Activated gamma-delta T cell treated with Interleukin-2 at 50 U/mL for 16 hours (primary cell): ENCODE measurements around the gene CD209.

Source experiments
- DNase-seq: peaks from one replicate; pipeline ENCODE4 v3.0.0-alpha.2; 2020

Gene CD209

DNA sequence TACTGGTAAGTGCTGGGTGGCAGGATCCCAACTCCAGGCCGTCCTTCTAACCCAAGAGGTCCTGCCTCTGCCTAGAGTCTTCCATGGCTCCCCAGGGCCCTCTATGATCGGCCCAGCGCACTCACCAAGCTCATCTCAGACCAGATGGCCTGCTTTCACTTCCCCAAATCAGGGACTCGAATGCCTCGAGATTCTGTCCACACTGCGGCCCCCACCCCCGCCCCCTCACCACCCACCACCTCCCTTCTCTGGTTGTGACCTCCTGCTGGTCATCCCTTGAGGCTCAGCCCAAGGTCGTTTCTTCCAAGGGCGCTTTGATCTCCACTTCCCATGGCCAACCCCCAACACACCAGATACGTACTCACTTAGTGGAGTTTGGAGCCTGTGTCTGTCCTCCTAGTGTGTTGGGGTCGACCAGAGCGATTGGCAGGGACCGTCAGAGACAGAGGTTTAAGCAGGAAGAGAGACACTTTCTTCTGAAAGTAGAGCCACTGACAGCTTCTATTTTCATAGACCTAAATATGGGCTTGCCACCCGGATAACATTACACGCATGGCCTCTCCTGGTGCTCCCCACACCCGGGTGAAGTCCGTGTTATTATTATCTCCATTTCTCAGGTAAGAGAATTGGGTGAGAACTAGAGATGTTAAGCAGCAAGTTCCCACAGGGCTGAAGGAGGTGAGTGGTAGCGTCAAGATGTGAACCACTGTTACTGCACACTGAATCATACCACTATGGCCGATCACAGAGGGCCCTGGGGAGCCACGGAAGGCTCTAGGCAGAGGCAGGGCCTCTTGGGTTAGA is 45.5 kb downstream of the CD209 start, which contains the start of gene FCER2:
Gene FCER2, minus strand, starts transcription at position 478 of the 804 bp plus-strand sequence. CDS start 2,371 bp downstream, outside the sequence.
- no peak for DNase-seq

DNA sequence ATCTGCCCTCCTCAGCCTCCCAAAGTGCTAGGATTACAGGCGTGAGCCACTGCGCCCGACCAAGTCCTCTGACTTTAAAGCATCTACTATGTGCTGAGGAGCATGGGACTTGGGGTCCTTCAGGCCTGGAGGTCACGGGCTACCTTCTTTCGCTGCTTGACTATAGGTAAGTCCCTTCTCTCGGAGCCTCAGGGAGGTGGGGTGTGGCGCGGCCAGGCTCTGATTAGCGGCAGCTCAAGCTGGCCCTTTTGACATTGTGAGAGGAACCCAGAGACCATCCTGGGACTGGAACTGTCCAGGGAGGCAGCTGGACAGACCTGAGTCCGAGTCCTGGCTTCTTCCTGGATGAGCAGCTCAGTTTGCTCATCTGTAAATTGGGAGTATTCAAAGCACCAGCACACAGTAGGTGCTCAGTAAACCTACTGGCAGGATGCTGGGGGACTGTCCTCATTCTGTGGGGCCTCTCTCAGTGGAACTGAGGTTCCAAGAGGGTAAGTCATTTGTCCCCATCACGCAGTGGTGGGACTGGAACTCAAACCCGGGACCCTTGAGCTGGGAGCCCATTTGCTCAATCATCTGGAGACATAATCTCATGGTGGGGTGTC is 46.2 kb downstream of the CD209 start:
- no peak for DNase-seq

DNA sequence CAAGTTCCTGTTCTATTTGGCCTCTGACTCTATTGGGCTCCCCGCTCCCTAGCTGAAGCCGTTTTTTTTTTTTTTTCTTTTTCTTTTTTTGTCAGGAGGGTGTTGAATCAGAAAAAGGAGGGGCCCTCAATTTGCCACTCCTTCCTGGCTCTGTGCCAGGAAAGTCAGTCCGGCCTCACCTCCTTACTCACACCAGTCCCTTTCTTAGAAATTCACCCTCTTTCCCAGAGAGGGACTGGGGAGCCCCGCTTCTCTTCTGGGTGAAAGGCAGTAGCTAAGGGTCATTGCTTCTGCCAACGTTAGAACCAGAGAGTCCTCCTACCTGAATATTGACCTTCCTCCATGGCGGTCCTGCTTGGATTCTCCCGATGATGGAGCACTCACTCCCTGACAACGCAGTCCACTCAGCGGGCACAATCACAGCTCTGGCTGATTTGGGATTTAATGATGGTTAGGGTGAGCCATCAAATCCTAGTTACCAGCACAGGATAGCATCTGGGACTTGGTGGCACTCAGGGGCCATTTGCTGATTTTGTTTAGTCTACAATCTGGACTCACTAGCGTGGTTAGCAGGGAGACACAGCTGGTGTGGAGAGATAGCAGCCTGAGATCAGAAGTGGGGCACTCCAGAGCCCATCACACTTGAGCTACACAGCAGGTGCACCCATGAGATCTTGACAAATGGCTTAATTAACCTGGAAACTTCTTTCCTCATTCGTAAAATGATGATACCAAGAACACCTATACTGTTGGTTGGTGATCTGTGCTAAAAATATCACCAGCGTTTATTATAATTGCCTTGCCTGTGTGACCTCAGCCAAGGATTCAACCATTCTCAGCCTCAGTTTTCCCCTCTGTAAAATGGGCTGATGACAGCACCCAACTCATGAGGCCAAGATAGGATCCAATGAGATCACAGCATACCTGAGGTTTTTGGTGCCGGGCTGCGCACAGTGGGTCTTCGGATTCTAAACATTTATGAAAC is 47.6 kb downstream of the CD209 start:
- no peak for DNase-seq

DNA sequence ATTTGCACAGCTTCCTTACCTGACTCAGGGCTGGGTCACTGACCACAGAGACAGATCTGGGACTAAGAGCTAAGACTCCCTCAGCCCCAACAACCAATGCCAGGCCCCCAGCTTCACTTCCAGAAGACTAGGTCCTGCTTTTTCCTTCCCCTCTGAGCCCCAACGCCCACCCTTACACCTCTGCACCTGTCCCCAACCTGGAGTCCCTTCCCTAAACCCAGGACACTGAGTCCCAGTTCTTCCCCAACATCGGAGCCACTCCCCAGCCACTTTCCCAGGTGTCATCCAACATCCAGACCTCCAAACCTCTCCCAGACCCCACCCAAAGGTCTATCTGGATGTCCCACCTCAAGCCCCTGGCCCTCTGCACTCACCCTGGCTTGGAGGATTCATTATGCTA is 48.3 kb downstream of the CD209 start:
- no peak for DNase-seq

GRCh38 chr19:7698583-7698982 is 48.8 kb downstream of the CD209 start:
- no peak for DNase-seq

DNA sequence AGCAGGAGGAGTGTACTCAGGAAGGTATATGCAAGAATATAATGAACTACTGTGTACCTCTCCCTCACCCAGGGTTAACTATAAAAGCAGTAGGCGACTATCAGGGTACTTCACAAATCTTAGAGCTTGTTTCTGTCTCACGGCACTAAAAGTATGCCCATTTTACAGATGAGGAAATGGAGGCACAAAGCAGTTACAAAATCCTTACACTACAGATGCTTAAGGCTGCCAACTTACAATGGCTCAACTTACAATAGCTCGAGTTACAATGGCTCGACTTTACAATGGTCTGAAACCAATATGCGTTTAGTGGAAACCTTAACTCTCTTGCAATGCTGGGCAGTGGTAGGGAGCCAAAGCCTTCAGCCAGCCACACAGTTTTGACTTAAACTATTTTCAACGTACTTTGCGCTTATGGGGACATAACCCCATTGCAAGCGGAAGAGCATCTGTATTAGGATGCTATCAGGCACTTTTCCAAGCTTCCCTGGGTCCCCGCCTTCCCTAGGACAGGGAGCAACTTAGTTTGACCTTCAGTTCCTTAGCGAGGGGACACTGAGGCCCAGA is 49.5 kb downstream of the CD209 start:
- no peak for DNase-seq

GRCh38 chr19:7694499-7694898 is 52.8 kb downstream of the CD209 start:
- DNase-seq, result no peak

GRCh38 chr19:7692417-7693088 is 54.8 kb downstream of the CD209 start:
- DNase-seq, result no peak

- DNase-seq, result peak; percentile 26
Observed at GRCh38 chr19:7691497-7691896, 55.8 kb downstream of the CD209 start.

DNA sequence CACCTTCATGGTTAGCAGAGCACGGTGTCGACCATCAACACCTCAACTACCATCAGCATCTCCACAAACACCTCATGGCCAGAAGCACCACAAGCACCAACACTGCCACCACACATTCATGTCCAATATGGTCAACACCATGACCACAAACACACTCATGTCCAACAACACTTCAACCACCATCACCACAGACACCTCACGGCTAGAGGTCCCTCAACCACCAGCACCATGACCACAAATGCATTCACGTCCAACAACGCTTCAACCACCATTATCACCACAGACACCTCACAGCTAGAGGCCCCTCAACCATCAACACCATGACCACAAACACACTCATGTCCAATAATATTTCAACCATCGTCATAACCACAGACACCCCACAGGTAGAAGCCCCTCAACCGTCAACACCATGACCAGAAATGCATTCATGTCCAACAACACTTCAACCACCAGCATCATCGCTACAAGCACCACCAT is 56.5 kb downstream of the CD209 start:
- DNase-seq, result peak; percentile 26
